Measurements from ENCODE around the gene RFC4. TPM values are rescaled to one million over a fixed set of nuclear protein-coding genes. Genes with fewer than 3 reads are reported as not detected.

RFC4 gene
- total and polyA plus RNA-seq, 2 of the 13 experiments (the other 11 are each of a cell fraction or from before 2014, with no cell fraction given) = 18.5 to 103 TPM

DNA sequence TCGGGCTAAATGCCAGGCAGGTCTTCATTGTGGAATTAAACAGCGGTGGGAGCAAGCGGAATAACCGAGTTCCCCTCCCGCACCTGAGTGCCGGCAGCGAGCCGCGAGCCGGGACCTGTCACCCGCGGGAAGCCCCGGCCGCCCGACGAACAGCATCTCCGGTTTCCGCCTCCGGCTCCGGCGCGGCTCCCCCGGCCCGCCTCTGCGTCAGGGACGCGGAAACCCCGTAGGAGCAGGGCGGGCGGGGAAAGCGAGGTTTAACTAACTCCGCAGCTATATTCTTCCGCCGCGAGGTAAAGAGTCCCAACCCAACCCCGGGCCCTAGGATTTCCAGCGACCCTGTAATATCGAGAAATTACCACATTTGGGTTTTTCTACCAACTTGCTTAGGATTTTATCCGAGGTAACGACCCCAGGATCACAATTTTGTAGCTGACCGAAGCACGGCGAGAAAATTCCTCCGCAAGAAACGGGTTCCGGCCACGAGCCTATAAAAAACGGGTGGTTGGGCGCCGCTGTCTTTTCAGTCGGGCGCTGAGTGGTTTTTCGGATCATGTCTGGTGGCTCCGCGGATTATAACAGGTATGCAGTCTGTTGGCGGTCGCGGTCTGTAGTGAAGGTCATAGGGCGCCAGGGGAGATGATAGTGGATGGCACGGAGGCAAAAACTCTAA lies 23.1 kb downstream of the RFC4 start, which contains the start of gene EIF4A2 (continued):
- TF ChIP-seq, protein P1, sequence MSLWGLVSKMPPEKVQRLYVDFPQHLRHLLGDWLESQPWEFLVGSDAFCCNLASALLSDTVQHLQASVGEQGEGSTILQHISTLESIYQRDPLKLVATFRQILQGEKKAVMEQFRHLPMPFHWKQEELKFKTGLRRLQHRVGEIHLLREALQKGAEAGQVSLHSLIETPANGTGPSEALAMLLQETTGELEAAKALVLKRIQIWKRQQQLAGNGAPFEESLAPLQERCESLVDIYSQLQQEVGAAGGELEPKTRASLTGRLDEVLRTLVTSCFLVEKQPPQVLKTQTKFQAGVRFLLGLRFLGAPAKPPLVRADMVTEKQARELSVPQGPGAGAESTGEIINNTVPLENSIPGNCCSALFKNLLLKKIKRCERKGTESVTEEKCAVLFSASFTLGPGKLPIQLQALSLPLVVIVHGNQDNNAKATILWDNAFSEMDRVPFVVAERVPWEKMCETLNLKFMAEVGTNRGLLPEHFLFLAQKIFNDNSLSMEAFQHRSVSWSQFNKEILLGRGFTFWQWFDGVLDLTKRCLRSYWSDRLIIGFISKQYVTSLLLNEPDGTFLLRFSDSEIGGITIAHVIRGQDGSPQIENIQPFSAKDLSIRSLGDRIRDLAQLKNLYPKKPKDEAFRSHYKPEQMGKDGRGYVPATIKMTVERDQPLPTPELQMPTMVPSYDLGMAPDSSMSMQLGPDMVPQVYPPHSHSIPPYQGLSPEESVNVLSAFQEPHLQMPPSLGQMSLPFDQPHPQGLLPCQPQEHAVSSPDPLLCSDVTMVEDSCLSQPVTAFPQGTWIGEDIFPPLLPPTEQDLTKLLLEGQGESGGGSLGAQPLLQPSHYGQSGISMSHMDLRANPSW (CRISPR knock-in tag; IDR thresholded peaks at IDR 0.05; ENCODE audit: borderline replicate concordance) = no peak; the same call in 1 of the 2 replicates
- TF ChIP-seq, protein P2, sequence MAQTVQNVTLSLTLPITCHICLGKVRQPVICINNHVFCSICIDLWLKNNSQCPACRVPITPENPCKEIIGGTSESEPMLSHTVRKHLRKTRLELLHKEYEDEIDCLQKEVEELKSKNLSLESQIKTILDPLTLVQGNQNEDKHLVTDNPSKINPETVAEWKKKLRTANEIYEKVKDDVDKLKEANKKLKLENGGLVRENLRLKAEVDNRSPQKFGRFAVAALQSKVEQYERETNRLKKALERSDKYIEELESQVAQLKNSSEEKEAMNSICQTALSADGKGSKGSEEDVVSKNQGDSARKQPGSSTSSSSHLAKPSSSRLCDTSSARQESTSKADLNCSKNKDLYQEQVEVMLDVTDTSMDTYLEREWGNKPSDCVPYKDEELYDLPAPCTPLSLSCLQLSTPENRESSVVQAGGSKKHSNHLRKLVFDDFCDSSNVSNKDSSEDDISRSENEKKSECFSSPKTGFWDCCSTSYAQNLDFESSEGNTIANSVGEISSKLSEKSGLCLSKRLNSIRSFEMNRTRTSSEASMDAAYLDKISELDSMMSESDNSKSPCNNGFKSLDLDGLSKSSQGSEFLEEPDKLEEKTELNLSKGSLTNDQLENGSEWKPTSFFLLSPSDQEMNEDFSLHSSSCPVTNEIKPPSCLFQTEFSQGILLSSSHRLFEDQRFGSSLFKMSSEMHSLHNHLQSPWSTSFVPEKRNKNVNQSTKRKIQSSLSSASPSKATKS (CRISPR knock-in tag; IDR thresholded peaks at IDR 0.05) = no peak
- TF ChIP-seq ZNF317 (CRISPR knock-in tag; IDR thresholded peaks at IDR 0.05) (no peak), MED8 (CRISPR knock-in tag; IDR thresholded peaks at IDR 0.05; ENCODE audit: insufficient replicate concordance) (peak; percentile 16), LCORL (IDR thresholded peaks at IDR 0.05) (no peak), LCORL (CRISPR knock-in tag; IDR thresholded peaks at IDR 0.05) (peak; percentile 57; the same call in 1 of the 2 replicates), ZNF44 (CRISPR knock-in tag; IDR thresholded peaks at IDR 0.05) (no peak), HDAC6 (IDR thresholded peaks at IDR 0.05; ENCODE audit: low read depth, low read length) (no peak), SP5 (CRISPR knock-in tag; IDR thresholded peaks at IDR 0.05; ENCODE audit: borderline replicate concordance, low read depth) (peak; percentile 44), KLF11 (CRISPR knock-in tag; IDR thresholded peaks at IDR 0.05) (peak; percentile 63; the same call in 1 of the 2 replicates), ZNF790 (CRISPR knock-in tag; IDR thresholded peaks at IDR 0.05; ENCODE audit: borderline replicate concordance) (peak; percentile 93; the same call in 1 of the 2 replicates)
- TF ChIP-seq, protein P3, sequence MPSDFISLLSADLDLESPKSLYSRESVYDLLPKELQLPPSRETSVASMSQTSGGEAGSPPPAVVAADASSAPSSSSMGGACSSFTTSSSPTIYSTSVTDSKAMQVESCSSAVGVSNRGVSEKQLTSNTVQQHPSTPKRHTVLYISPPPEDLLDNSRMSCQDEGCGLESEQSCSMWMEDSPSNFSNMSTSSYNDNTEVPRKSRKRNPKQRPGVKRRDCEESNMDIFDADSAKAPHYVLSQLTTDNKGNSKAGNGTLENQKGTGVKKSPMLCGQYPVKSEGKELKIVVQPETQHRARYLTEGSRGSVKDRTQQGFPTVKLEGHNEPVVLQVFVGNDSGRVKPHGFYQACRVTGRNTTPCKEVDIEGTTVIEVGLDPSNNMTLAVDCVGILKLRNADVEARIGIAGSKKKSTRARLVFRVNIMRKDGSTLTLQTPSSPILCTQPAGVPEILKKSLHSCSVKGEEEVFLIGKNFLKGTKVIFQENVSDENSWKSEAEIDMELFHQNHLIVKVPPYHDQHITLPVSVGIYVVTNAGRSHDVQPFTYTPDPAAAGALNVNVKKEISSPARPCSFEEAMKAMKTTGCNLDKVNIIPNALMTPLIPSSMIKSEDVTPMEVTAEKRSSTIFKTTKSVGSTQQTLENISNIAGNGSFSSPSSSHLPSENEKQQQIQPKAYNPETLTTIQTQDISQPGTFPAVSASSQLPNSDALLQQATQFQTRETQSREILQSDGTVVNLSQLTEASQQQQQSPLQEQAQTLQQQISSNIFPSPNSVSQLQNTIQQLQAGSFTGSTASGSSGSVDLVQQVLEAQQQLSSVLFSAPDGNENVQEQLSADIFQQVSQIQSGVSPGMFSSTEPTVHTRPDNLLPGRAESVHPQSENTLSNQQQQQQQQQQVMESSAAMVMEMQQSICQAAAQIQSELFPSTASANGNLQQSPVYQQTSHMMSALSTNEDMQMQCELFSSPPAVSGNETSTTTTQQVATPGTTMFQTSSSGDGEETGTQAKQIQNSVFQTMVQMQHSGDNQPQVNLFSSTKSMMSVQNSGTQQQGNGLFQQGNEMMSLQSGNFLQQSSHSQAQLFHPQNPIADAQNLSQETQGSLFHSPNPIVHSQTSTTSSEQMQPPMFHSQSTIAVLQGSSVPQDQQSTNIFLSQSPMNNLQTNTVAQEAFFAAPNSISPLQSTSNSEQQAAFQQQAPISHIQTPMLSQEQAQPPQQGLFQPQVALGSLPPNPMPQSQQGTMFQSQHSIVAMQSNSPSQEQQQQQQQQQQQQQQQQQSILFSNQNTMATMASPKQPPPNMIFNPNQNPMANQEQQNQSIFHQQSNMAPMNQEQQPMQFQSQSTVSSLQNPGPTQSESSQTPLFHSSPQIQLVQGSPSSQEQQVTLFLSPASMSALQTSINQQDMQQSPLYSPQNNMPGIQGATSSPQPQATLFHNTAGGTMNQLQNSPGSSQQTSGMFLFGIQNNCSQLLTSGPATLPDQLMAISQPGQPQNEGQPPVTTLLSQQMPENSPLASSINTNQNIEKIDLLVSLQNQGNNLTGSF (CRISPR knock-in tag; IDR thresholded peaks at IDR 0.05) = peak; percentile 36; the same call in 1 of the 2 replicates
- TF ChIP-seq, protein P4, sequence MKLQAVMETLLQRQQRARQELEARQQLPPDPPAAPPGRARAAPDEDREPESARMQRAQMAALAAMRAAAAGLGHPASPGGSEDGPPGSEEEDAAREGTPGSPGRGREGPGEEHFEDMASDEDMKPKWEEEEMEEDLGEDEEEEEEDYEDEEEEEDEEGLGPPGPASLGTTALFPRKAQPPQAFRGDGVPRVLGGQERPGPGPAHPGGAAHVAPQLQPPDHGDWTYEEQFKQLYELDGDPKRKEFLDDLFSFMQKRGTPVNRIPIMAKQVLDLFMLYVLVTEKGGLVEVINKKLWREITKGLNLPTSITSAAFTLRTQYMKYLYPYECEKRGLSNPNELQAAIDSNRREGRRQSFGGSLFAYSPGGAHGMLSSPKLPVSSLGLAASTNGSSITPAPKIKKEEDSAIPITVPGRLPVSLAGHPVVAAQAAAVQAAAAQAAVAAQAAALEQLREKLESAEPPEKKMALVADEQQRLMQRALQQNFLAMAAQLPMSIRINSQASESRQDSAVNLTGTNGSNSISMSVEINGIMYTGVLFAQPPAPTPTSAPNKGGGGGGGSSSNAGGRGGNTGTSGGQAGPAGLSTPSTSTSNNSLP (IDR thresholded peaks at IDR 0.05; ENCODE audit: low read depth, low read length) = peak; percentile 30; the same call in 1 of the 2 replicates
- TF ChIP-seq, protein P5, sequence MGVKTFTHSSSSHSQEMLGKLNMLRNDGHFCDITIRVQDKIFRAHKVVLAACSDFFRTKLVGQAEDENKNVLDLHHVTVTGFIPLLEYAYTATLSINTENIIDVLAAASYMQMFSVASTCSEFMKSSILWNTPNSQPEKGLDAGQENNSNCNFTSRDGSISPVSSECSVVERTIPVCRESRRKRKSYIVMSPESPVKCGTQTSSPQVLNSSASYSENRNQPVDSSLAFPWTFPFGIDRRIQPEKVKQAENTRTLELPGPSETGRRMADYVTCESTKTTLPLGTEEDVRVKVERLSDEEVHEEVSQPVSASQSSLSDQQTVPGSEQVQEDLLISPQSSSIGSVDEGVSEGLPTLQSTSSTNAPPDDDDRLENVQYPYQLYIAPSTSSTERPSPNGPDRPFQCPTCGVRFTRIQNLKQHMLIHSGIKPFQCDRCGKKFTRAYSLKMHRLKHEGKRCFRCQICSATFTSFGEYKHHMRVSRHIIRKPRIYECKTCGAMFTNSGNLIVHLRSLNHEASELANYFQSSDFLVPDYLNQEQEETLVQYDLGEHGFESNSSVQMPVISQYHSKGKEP (CRISPR knock-in tag; IDR thresholded peaks at IDR 0.05) = peak; percentile 42; the same call in 1 of the 2 replicates

All from HepG2 (cell line).